ENCODE results near the gene MEA1.

DNA sequence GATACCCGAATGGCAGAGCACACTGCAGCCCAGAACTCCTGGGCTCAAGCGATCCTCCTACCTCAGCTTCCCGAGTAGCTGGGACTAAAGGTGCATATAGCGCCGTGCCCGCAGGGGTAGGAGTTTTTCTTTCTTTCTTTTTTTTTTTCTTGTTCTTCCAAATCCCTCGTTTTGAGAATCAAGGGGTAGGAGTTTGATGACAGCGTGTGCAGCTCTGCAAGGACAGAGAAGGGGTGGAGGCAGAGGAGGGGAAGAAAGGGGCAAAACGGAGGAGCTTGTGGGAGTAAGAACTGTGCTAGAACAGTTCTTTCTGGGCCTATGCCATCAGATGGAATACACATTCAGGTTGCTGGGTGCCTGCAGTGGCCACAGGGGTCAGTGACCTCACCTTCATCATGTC, 23.0 kb upstream of the MEA1 start:
- TF ChIP-seq CTCF (conservative IDR thresholded peaks at IDR 0.05; ENCODE audit: low read depth in 2 of 2) (no peak), EZH2 (IDR thresholded peaks at IDR 0.05; ENCODE audit: low read depth, unreplicated experiment) (no peak), REST (IDR thresholded peaks at IDR 0.05; ENCODE audit: unreplicated experiment) (no peak), ZNF114 (CRISPR knock-in tag; IDR thresholded peaks at IDR 0.05) (no peak), STAT1 (IDR thresholded peaks at IDR 0.05; ENCODE audit: unreplicated experiment) (no peak), POLR2AphosphoS5 (IDR thresholded peaks at IDR 0.05; ENCODE audit: low read depth) (no peak), EZH2phosphoT487 (IDR thresholded peaks at IDR 0.05; ENCODE audit: unreplicated experiment) (no peak)
